GM20000 (cell line): Measurements from ENCODE around the gene OPRM1.
"Not testable (repeated sequence)": the region's sequence is repeated elsewhere in the genome, so short reads cannot be mapped to it uniquely, and the experiment has no call there.

Source experiments
- DNase-seq: peaks from one replicate; pipeline ENCODE4 v3.0.0; 2012; ENCODE audit warnings: low spot score
- TF ChIP-seq, protein P1 (sequence below): IDR thresholded peaks from 2 replicates; pipeline ENCODE4 v1.5.1; 2012; ENCODE audit warnings: mild to moderate bottlenecking, control low read depth; ENCODE audit errors: extremely low read depth, missing control alignments

OPRM1 gene

DNA sequence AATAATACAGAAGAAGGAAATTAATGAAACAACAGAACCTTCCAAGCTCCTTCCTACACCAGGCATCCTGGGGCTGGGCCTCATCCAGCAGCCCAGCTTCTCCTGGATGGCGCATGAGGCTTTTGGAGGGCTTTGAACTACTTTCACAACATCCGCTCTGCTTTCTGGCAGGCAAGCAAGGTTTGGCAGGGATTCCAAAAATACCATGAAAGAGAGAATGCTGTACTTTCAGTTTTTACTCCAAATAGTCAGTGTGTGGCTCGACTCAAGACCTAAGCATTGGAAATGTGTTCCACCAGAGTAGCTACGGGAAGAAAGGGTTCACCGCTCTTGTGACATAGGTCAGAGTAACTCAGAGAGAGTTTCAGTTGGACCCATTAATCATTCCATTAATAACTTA is 125.4 kb downstream of the OPRM1 start:
- no peak for DNase-seq
- TF ChIP-seq, protein P1, sequence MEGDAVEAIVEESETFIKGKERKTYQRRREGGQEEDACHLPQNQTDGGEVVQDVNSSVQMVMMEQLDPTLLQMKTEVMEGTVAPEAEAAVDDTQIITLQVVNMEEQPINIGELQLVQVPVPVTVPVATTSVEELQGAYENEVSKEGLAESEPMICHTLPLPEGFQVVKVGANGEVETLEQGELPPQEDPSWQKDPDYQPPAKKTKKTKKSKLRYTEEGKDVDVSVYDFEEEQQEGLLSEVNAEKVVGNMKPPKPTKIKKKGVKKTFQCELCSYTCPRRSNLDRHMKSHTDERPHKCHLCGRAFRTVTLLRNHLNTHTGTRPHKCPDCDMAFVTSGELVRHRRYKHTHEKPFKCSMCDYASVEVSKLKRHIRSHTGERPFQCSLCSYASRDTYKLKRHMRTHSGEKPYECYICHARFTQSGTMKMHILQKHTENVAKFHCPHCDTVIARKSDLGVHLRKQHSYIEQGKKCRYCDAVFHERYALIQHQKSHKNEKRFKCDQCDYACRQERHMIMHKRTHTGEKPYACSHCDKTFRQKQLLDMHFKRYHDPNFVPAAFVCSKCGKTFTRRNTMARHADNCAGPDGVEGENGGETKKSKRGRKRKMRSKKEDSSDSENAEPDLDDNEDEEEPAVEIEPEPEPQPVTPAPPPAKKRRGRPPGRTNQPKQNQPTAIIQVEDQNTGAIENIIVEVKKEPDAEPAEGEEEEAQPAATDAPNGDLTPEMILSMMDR, result no peak

DNA sequence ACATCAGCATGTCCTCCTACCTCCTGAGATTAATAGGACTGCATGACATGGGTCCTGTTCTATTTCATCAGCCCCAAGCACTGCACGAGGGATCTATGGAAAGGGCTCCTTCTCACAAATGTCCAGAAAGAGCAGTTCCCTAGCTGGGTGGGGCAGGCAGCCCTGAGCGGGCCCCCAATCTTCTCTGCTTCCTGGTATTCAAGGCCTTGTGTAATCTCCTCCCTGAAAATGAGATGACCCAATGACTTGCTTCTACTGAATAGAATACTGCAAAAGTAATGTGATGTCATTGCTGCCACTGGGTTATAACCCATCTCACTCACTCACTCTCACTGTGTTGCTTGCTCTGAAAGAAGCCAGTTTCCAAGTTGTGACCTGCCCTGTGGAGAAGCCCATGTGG is 126.4 kb downstream of the OPRM1 start:
- no peak for DNase-seq
- TF ChIP-seq, protein P1, result no peak

DNA sequence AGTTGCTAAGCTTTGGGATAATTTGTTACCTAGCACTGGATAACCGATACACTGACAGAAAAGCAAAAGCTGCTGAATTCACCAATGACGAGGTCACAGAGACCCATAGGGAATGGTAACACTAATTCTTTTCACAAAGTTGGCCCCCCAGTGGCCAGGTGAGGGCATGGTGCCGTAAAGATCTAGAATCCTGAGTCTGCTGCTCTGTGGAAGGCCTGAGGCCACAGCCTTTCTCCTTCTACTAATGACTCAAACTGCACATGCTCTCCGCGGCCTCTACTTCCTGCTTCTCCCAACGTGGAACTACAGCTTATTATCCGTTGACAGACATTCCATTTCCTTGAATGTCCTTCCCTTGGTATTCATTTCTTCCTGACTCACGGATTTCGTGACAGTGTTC is 127.1 kb downstream of the OPRM1 start:
- TF ChIP-seq, protein P1, result no peak
- DNase-seq, result no peak

DNA sequence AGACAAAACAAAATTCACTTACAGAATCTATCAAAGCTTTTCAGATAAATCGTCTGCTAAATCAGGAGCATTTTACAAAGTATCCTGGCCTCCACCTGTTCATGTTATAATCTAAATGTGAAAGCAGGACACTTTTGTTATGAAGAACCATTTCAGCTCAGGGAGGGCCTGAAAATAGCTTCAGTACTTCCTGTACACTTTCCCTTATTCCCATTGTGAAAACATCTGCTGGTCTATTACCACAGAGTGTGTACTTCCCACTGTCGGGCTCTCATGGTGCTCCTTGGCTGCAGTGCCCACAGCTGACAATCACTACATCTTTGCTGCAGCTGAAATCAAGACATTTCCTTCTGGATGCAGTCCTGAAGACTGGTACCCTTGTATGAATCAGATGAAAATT is 128.1 kb downstream of the OPRM1 start:
- no peak for DNase-seq
- TF ChIP-seq, protein P1, result no peak

DNA sequence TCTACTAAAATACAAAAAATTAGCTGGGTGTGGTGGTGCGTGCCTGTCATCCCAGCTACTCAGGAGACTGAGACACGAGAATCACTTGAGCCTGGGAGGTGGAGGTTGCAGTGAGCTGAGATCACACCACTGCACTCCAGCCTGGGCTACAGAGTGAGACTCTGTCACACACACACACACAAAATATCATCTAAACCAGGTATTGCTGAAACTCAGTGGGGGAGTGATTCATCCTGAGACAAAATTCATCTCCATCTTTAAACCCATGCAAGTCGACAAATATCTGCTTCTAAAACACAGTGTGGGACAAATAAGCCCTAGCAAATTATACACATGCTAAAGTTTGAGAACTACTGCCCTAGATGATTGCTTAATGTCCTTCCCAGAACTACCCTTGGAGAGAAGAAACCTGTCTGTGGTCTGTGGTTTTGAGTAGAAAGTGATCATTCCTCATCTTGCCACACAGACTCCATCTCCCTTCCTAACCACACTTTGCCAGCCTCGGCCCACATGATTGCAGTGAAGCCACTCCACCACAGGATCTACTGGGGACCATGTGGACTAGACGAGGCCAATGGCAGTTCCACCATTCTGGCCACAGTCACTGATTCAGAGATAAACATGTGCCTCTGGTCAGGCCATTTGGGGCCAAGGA is 130.3 kb downstream of the OPRM1 start:
- no peak for DNase-seq
- TF ChIP-seq, protein P1, result no peak

DNA sequence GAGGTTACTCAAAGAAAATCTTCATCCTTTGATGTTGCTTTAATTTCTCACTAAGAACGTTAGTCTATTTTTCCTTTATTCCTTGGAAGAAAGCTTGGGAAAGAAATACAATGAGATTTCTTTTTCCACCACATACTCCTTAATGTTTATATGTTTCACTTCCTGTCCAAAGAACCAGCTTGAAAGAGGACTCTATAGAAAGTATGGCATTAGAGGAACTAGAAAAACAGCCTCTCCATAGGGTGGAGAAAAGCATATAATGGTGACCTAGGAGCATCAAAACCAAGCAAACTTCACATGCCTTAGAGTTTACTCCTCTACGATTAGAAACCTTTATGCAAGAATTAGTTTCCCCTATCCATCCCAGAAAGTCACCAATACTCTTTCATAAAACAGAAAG is 131.1 kb downstream of the OPRM1 start:
- no peak for DNase-seq
- TF ChIP-seq, protein P1, result no peak

DNA sequence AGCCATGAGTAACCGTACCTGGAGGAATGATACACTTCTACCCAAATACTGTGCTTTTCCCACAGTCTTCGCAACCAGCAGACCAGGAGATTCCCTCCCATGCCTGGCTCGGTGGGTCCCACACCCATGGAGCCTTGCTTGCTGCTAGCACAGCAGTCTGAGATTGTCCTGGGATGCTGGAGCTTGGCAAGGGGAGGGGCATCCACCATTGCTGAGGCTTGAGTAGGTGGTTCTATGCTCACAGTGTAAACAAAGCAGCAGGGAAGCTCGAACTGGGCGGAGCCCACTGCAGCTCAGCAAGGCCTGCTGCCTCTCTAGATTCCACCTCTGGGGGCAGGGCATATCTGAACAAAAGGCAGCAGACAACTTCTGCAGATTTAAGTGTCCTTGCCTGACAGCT is 133.4 kb downstream of the OPRM1 start:
- DNase-seq, result not testable (repeated sequence)

DNA sequence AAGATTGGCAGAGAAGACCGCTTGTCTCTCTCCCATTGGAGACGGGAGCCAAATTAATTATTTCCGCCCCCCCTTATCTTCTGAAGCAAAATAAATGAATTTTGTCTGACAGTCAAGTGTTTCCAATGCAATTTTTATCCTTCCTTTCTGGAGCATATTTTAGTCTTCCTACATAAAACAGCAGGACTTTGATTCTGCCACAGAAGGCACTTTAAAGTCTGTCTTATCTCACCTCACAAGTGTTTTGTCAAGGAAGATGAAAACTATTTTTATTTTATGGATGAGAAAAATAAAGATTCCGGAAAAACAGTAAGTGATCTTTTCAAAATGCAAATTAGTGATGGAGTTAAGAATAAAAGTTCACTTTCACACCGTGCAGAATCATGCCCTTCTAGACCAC is 140.4 kb downstream of the OPRM1 start:
- no peak for DNase-seq
- TF ChIP-seq, protein P1, result no peak
